ENCODE measurements around the gene ALDOC. TPM values are rescaled to one million over a fixed set of nuclear protein-coding genes. Genes with fewer than 3 reads are reported as not detected.

Gene ALDOC
- total RNA-seq, 1 experiment from 2014 or later = 53.2 TPM

- H3K4me3 Mint-ChIP-seq = no peak overlapping the region
Observed at GRCh38 chr17:28575126-28575795, 1.4 kb downstream of the ALDOC start.

More at GRCh38 chr17:28575126-28575795, 1.4 kb downstream of the ALDOC start:
- no peaks in the 10 kb centered on the region for H3K27me3 ChIP-seq (ENCODE audit: insufficient read depth, low read length)
- H3K4me1 ChIP-seq (ENCODE audit: insufficient read depth, low read length) = no peaks in the 10 kb centered on the region
- H2AFZ ChIP-seq (ENCODE audit: low read length) = no peak overlapping the region
- no peak overlapping the region for H2BK12ac ChIP-seq (ENCODE audit: insufficient read length, low read depth, low read length)
- peak overlapping the region; percentile 38 for H3K4me2 ChIP-seq (ENCODE audit: insufficient read depth, insufficient read length, low read length)
- H4K91ac ChIP-seq (ENCODE audit: insufficient read length, low read depth, low read length) = no peak overlapping the region
- no peak overlapping the region for H3K56ac ChIP-seq (ENCODE audit: insufficient read length, low read depth, low read length)
- H4K8ac ChIP-seq (replicated peaks; ENCODE audit: insufficient read length, low read depth, low read length) = no peak overlapping the region
- no peak overlapping the region for H2BK5ac ChIP-seq (ENCODE audit: insufficient read length, low read length)
- no CpG with 5 or more reads among the region's 14 CpGs for WGBS (ENCODE audit: extremely low coverage, insufficient read length, low lambda C conversion rate)
- Mint-ChIP-seq H3K27ac (no peak overlapping the region), H3K4me1 (peaks cover 20 to 32% of the 10 kb centered on the region in 2 experiments), H3K36me3 (ENCODE audit: insufficient read depth in 1 of 3, low read depth in 3 of 3) (peaks cover 23 to 52% (median 51%) of the 10 kb centered on the region in 3 experiments; a peak in 6 of 7 replicates), H3K9me3 (no peaks in the 10 kb centered on the region), H3K27me3 (ENCODE audit: low read depth) (peaks cover 7% of the 10 kb centered on the region)
- no peak overlapping the region for H3K18ac ChIP-seq (ENCODE audit: insufficient read length, low read depth, low read length)
- no peak overlapping the region for H3K23ac ChIP-seq (ENCODE audit: insufficient read length, low read depth, low read length)
- no peaks in the 10 kb centered on the region for H3K79me2 ChIP-seq (ENCODE audit: insufficient read depth, low read length)
- H3K9ac ChIP-seq (ENCODE audit: extremely low read depth, insufficient read length, low read length) = no peak overlapping the region
- no peak overlapping the region for H2BK15ac ChIP-seq (ENCODE audit: low read depth, low read length)
- no peak overlapping the region for H3K14ac ChIP-seq (ENCODE audit: insufficient read depth, low read length)
- peaks cover 2% of the 10 kb centered on the region for H4K20me1 ChIP-seq (ENCODE audit: control insufficient read depth, insufficient read depth, insufficient read length)
- H3K27ac ChIP-seq (ENCODE audit: insufficient read length, low read depth, low read length) = no peak overlapping the region
- H2BK120ac ChIP-seq (ENCODE audit: low read depth, low read length, poor library complexity, severe bottlenecking) = no peak overlapping the region
- no peak overlapping the region for H2AK5ac ChIP-seq (ENCODE audit: insufficient read length, low read length)
- peak; percentile 24; the same call in 1 of the 3 replicates for TF ChIP-seq CTCF (conservative IDR thresholded peaks at IDR 0.05)
- no peak overlapping the region for H3T11ph ChIP-seq (ENCODE audit: low read length)
- no peak overlapping the region for H3K4ac ChIP-seq (ENCODE audit: low read depth, low read length)
- H3K23me2 ChIP-seq (ENCODE audit: insufficient read length, low read depth, low read length, poor library complexity, severe bottlenecking) = peaks cover 11% of the 10 kb centered on the region
- H3K79me1 ChIP-seq (ENCODE audit: insufficient read depth, low read depth, low read length, poor library complexity, severe bottlenecking) = no peaks in the 10 kb centered on the region
- no peak for DNase-seq
- H2BK20ac ChIP-seq (ENCODE audit: low read depth, low read length, poor library complexity, severe bottlenecking) = no peak overlapping the region
- H3K9me3 ChIP-seq (ENCODE audit: control insufficient read depth, low read depth, low read length) = no peaks in the 10 kb centered on the region
- no peak overlapping the region for H4K5ac ChIP-seq (ENCODE audit: insufficient read length, low read depth, low read length)

Measured in H9 (cell line).